K562 (cell line): ENCODE results near the gene DMD. TPM values are rescaled to one million over a fixed set of nuclear protein-coding genes. Genes with fewer than 3 reads are reported as not detected.
A peak's percentile ranks its signal among the peaks of the same experiment; 100 is the strongest.

Experiments used
- ATAC-seq: fragments of 200-7000 bp; cut with Tn5 transposase; 3 replicates; pipeline ENCODE4 v1.9.1; 2020; ENCODE audit warnings: moderate library complexity
- BruUV-seq: library from RNA; stranded (reverse); fragments of 400-500 nt; replicated peaks from 2 replicates; lab custom pipeline; 2021; lab: Mats Ljungman, UMichigan
- CTCF ChIA-PET: fragments of 300-600 bp; formaldehyde crosslinking; extraction: SDS; loops from one replicate; lab custom pipeline; 2021; ENCODE audit warnings: low intra/inter-chr PET ratio; lab: Yijun Ruan, JAX
- POLR2A ChIA-PET: fragments of 300-600, 350-650 bp; sonication (Branson Sonifier 250); formaldehyde crosslinking; extraction: SDS; loops from one replicate; lab custom pipeline; 2021; ENCODE audit warnings: antibody characterized with exemption, inconsistent platforms; lab: Yijun Ruan, JAX
- DNase-seq, 4 experiments: peaks; one replicate each; pipeline versions ENCODE4 v3.0.0 to v3.0.0-alpha.2; 2011 to 2018; ENCODE audit warnings: low spot score in 3 of 4, mixed read lengths in 3 of 4; ENCODE audit errors: extremely low read depth in 1 of 4
- FAIRE-seq: peaks from 2 replicates; lab custom pipeline; 2011; peaks lifted over from hg19 to GRCh38; lab: Jason Lieb, UNC
- H2AFZ ChIP-seq: 2 replicates; pipeline ENCODE4 v1.6.0; 2011; ENCODE audit warnings: low read depth, low read length, control low read depth, inconsistent platforms
- H3K27ac ChIP-seq: fragments of 200-600 bp; 3 replicates; pipeline ENCODE4 v1.8.0; 2011; ENCODE audit warnings: low read depth, mild to moderate bottlenecking, control low read depth, inconsistent platforms, low read length, moderate library complexity, mixed read lengths; ENCODE audit errors: extremely low read depth
- H3K27me3 ChIP-seq, 2 experiments: fragments of 300-600 bp in 1 of 2; 2 replicates in 1 of 2; 3 replicates in 1 of 2; pipeline versions ENCODE4 v1.6.0 to v1.8.0; 2011; ENCODE audit warnings: inconsistent platforms in 2 of 2, low read length in 2 of 2, mild to moderate bottlenecking in 1 of 2, mixed read lengths in 1 of 2, moderate library complexity in 1 of 2; ENCODE audit not compliant: control insufficient read depth in 2 of 2, insufficient read depth in 2 of 2
- H3K36me3 ChIP-seq: fragments of 300-600 bp; 3 replicates; pipeline ENCODE4 v1.8.0; 2011; ENCODE audit warnings: mild to moderate bottlenecking, low read length, inconsistent platforms; ENCODE audit not compliant: control insufficient read depth, insufficient read depth
- H3K4me1 ChIP-seq, 2 experiments: fragments of 200-600 bp in 1 of 2; replicated peaks in 1 of 2; 2 replicates in 1 of 2; 3 replicates in 1 of 2; pipeline versions ENCODE4 v1.5.1 to v1.8.0; 2011; ENCODE audit warnings: inconsistent platforms in 2 of 2, low read length in 2 of 2, mild to moderate bottlenecking in 1 of 2, mixed read lengths in 1 of 2, moderate library complexity in 1 of 2; ENCODE audit not compliant: control insufficient read depth in 2 of 2, insufficient read depth in 2 of 2
- H3K4me2 ChIP-seq: 2 replicates; pipeline ENCODE4 v1.6.1; 2011; ENCODE audit warnings: low read length, control low read depth, inconsistent platforms, mixed read lengths; ENCODE audit not compliant: insufficient read depth
- H3K4me3 ChIP-seq: fragments of 200-600 bp; sonication (generic), shearing (Covaris generic); 2 replicates; pipeline ENCODE4 v1.5.1; 2016; ENCODE audit warnings: control low read depth, inconsistent platforms
- H3K79me2 ChIP-seq: fragments of 200-600 bp; 3 replicates; pipeline ENCODE4 v1.8.0; 2011; ENCODE audit warnings: low read length, inconsistent platforms; ENCODE audit not compliant: control insufficient read depth, insufficient read depth
- H3K9ac ChIP-seq, 2 experiments: 2 replicates each; pipeline versions ENCODE4 v1.6.0 to v1.6.1; 2011; ENCODE audit warnings: low read depth in 2 of 2, low read length in 2 of 2, control low read depth in 1 of 2, inconsistent platforms in 1 of 2, mild to moderate bottlenecking in 1 of 2, mixed read lengths in 1 of 2; ENCODE audit not compliant: insufficient read depth in 1 of 2
- H3K9me1 ChIP-seq: one replicate; pipeline ENCODE4 v1.6.0; 2011; ENCODE audit warnings: inconsistent platforms, mild to moderate bottlenecking, low read length, moderate library complexity; ENCODE audit not compliant: control insufficient read depth, insufficient read depth
- H3K9me3 ChIP-seq: replicated peaks from 2 replicates; pipeline ENCODE4 v1.5.1; 2011; ENCODE audit warnings: low read depth, low read length, inconsistent platforms; ENCODE audit not compliant: control insufficient read depth, insufficient read depth
- H4K20me1 ChIP-seq: replicated peaks from 2 replicates; pipeline ENCODE4 v1.6.1; 2011; ENCODE audit warnings: low read length, inconsistent platforms, mixed read lengths; ENCODE audit not compliant: control insufficient read depth, insufficient read depth
- CBFA2T3 ChIP-seq: fragments of 450-650 bp; IDR thresholded peaks from 2 replicates; pipeline ENCODE4 v1.6.1; 2017
- CBFB ChIP-seq: sonication (generic); formaldehyde crosslinking; IDR thresholded peaks from 2 replicates; pipeline ENCODE4 v1.4.0; 2020; ENCODE audit warnings: mild to moderate bottlenecking, missing genetic modification reagents
- FOXJ3 ChIP-seq: sonication (generic); formaldehyde crosslinking; IDR thresholded peaks from 2 replicates; pipeline ENCODE4 v1.4.0; 2020; ENCODE audit warnings: mild to moderate bottlenecking, missing genetic modification reagents
- HDAC8 ChIP-seq: fragments of 450-650 bp; IDR thresholded peaks from 2 replicates; pipeline ENCODE4 v1.6.1; 2016; ENCODE audit warnings: mild to moderate bottlenecking, missing genetic modification characterization, moderate library complexity, missing compliant biosample characterization
- HSF4 ChIP-seq: fragments of 250-450 bp; sonication (Bioruptor Pico); IDR thresholded peaks from 2 replicates; pipeline ENCODE4 v2.1.2; 2022; ENCODE audit warnings: mild to moderate bottlenecking, moderate library complexity, borderline replicate concordance
- KHSRP ChIP-seq: fragments of 450-650 bp; IDR thresholded peaks from 2 replicates; pipeline ENCODE4 v1.6.1; 2017
- MBD2 ChIP-seq: sonication (generic); IDR thresholded peaks from 2 replicates; pipeline ENCODE4 v1.6.1; 2016; ENCODE audit warnings: low read depth, borderline replicate concordance
- MEIS2 ChIP-seq: fragments of 450-650 bp; IDR thresholded peaks from 2 replicates; pipeline ENCODE4 v1.6.1; 2014; ENCODE audit warnings: mild to moderate bottlenecking; ENCODE audit not compliant: partially characterized antibody
- PTTG1 ChIP-seq: fragments of 450-650 bp; IDR thresholded peaks from 2 replicates; pipeline ENCODE4 v1.6.1; 2016; ENCODE audit warnings: low read depth, mild to moderate bottlenecking, missing genetic modification characterization, missing compliant biosample characterization
- RFX1 ChIP-seq: fragments of 450-650 bp; IDR thresholded peaks from 2 replicates; pipeline ENCODE4 v1.6.1; 2016; ENCODE audit warnings: mild to moderate bottlenecking, moderate library complexity
- TEAD1 ChIP-seq, 2 experiments: fragments of 450-650 bp in 1 of 2; sonication (generic) in 1 of 2; formaldehyde crosslinking; IDR thresholded peaks; 2 replicates each; pipeline versions ENCODE4 v1.4.0 to v1.8.0; 2020 to 2022; ENCODE audit warnings: mild to moderate bottlenecking in 2 of 2, missing genetic modification reagents in 1 of 2
- ZBED1 ChIP-seq: IDR thresholded peaks from 2 replicates; pipeline ENCODE4 v1.6.1; 2014
- WGBS: fragments of 100-300 bp; shearing (Covaris generic); methylation state at CpG from one replicate; pipeline ENCODE4 v1.1.6; 2016; ENCODE audit warnings: low coverage, mixed read lengths; ENCODE audit not compliant: insufficient coverage; ENCODE audit errors: missing lambda C conversion rate; 5-methylcytosine and 5-hydroxymethylcytosine counted together
- in situ Hi-C: fragments of 300-500 bp; cut with MboI; formaldehyde crosslinking; loops from 4 replicates; pipeline ENCODE4 v1.15.0; 2018; ENCODE audit warnings: inconsistent platforms, mixed read lengths
- intact Hi-C: fragments of 100-400 bp; cut with micrococcal nuclease; formaldehyde crosslinking; loops from 2 replicates; pipeline ENCODE4 v1.14.2; 2022
- polyA plus RNA-seq, 8 experiments: library from polyadenylated mRNA; depleted of rRNA in 4 of 8; stranded (reverse) in 5 of 8; unstranded in 3 of 8; fragments of >200 nt; fragmentation: Nextera tagmentation in 2 of 8; fragmentation: Illumina TruSeq in 1 of 8; extraction: Ambion mirVana in 2 of 8; extraction: Trizol in 1 of 8; gene quantifications; 2 replicates each; pipeline versions ENCODE4 v1.2.1 to v1.2.3, GENCODE V29; 2011 to 2014; ENCODE audit warnings: inconsistent platforms in 1 of 8, missing spikeins in 1 of 8
- total RNA-seq, 7 experiments: library from RNA; depleted of rRNA in 6 of 7; stranded (reverse); fragments of >200 nt in 6 of 7; fragmentation: Illumina TruSeq in 2 of 7; extraction: Trizol in 2 of 7; gene quantifications; 2 replicates each; pipeline versions ENCODE4 v1.2.1 to v1.2.3, GENCODE V29; 2011 to 2021; ENCODE audit warnings: low replicate concordance in 1 of 7

DMD gene
- total and polyA plus RNA-seq, 9 of the 15 experiments (the other 6 are each of a cell fraction or from before 2014, with no cell fraction given) = 3.8 to 20.4 (median 11.4) TPM

DNA sequence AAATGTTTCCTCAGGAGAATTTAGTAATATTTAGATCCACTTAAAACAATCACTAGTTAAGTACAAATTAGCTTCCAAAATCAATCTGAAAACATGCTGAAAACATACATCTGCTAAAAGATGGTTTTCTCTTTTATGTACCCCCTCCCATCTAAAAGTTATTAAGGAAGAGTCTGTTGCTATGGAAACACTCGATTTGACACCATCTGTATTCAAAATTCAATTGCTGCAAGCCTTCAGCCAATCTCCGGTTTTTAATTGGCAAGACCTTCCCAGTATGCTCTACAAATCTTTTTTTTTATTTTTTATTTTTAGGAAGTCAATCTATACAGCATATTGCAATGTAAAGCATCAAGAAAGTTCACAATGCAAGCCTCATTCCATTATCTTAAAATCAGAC lies 1500.2 kb downstream of the DMD start:
- FAIRE-seq = no peak

DNA sequence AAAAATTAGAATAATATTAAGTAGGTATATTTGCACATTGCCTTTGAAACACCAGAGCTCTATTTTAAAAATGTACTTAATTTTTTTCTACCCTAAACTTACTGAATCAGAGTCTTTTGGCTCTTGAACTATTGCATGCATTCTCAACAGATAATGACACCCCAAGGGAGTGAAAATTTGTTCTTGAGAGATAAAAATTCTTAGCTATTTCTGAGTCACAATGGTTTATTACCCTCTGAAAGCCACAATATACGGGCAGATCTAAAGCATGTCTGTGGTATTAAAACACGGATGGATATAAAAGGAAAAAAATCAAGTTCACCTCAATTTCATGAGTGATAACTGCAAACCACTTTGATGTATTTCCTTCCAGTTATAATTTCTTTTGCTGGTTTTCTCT lies 1503.2 kb downstream of the DMD start:
- TF ChIP-seq CBFB (CRISPR knock-in tag) (no peak), MEIS2 (no peak), ZBED1 (no peak), CBFA2T3 (peak; percentile 26; the same call in 1 of the 2 replicates), KHSRP (no peak), HDAC8 (tag) (no peak)
- intact Hi-C loops = no loop called here
- no peaks in the 10 kb centered on the region for H3K9me3 ChIP-seq
- 0% methylated on average over 2 of the region's 2 CpGs for WGBS
- no peak overlapping the region for H3K4me3 ChIP-seq
- H3K4me2 ChIP-seq = no peak overlapping the region
- in situ Hi-C loops = no loop called here
- no peak overlapping the region for H2AFZ ChIP-seq
- H3K27ac ChIP-seq = no peak overlapping the region
- no peaks in the 10 kb centered on the region for H4K20me1 ChIP-seq
- H3K9ac ChIP-seq = no peak overlapping the region
- DNase-seq (no peak), FAIRE-seq (no peak), ATAC-seq (no peak)
- ChIA-PET CTCF (no interaction called here), POLR2A (no interaction called here)
- H3K9me1 ChIP-seq = no peaks in the 10 kb centered on the region
- BruUV-seq = no TSS peak
- H3K27me3 ChIP-seq = no peaks in the 10 kb centered on the region
- H3K79me2 ChIP-seq = no peaks in the 10 kb centered on the region
- no peaks in the 10 kb centered on the region for H3K36me3 ChIP-seq
- H3K4me1 ChIP-seq = no peaks in the 10 kb centered on the region

More for the DNA sequence above, 1500.2 kb downstream of the DMD start:
- CTCF ChIA-PET = no interaction called here
- Histone ChIP-seq H3K27ac (no peak overlapping the region), H3K4me3 (no peak overlapping the region), H3K9me3 (no peaks in the 10 kb centered on the region), H3K27me3 (no peaks in the 10 kb centered on the region), H3K9me1 (no peaks in the 10 kb centered on the region), H3K36me3 (no peaks in the 10 kb centered on the region), H3K9ac (no peak overlapping the region)
- no peak for DNase-seq
- no TSS peak for BruUV-seq
- 13% methylated on average over 1 of the region's 2 CpGs for WGBS
- in situ Hi-C loops = no loop called here
- TF ChIP-seq MBD2 (no peak), HSF4 (CRISPR knock-in tag) (no peak), RFX1 (peak; percentile 57), TEAD1 (CRISPR knock-in tag; IDR thresholded peaks at IDR 0.05) (no peak), FOXJ3 (no peak), PTTG1 (tag) (no peak)
- TF ChIP-seq, all 486 proteins: peak for 1
- POLR2A ChIA-PET = no interaction called here
- Histone ChIP-seq H3K4me1 (no peaks in the 10 kb centered on the region), H3K4me2 (no peak overlapping the region), H3K79me2 (no peaks in the 10 kb centered on the region), H4K20me1 (no peaks in the 10 kb centered on the region), H2AFZ (no peak overlapping the region)
- ATAC-seq = no peak
- intact Hi-C loops = no loop called here
